ENCODE measurements around the gene BOD1. TPM values are rescaled to one million over a fixed set of nuclear protein-coding genes. Genes with fewer than 3 reads are reported as not detected.
"Not testable (repeated sequence)": the region's sequence is repeated elsewhere in the genome, so short reads cannot be mapped to it uniquely, and the experiment has no call there.

The BOD1 gene
- total RNA-seq, 1 donor from 2014 or later = 144 TPM

- H3K27ac Mint-ChIP-seq = no peak overlapping the region
- no peaks in the 10 kb centered on the region for H3K4me1 ChIP-seq
- no peak overlapping the region for H3K9ac ChIP-seq
- no peaks in the 10 kb centered on the region for H3K79me2 ChIP-seq (ENCODE audit: low read depth)
- H2AFZ ChIP-seq (replicated peaks) = no peak overlapping the region
- H4K20me1 ChIP-seq (ENCODE audit: low read depth) = no peaks in the 10 kb centered on the region
- H3K4me3 Mint-ChIP-seq = no peak overlapping the region
- H3K27ac ChIP-seq = no peak overlapping the region
- H3K36me3 Mint-ChIP-seq = peaks cover 4% of the 10 kb centered on the region
- peaks cover 3% of the 10 kb centered on the region for H3K27me3 Mint-ChIP-seq (ENCODE audit: insufficient read depth, low read depth)
- peaks cover 59% of the 10 kb centered on the region for H3K9me3 Mint-ChIP-seq
- H3K4me1 Mint-ChIP-seq = no peaks in the 10 kb centered on the region
- no peak overlapping the region for H3K4me3 ChIP-seq
- peaks cover 9% of the 10 kb centered on the region for H3K9me3 ChIP-seq (ENCODE audit: low read depth)
- TF ChIP-seq EZH2 (IDR thresholded peaks at IDR 0.05) = no peak
- TF ChIP-seq EZH2phosphoT487 (IDR thresholded peaks at IDR 0.05) = no peak
- no peaks in the 10 kb centered on the region for H3K36me3 ChIP-seq
- no peaks in the 10 kb centered on the region for H3F3A ChIP-seq (ENCODE audit: low read depth)
- no peak for DNase-seq (ENCODE audit: low spot score)
- H3K27me3 ChIP-seq = no peaks in the 10 kb centered on the region
- no peak overlapping the region for H3K4me2 ChIP-seq
These were observed 25.9 kb downstream of the BOD1 start for GRCh38 chr5:173590436-173591055.

DNA sequence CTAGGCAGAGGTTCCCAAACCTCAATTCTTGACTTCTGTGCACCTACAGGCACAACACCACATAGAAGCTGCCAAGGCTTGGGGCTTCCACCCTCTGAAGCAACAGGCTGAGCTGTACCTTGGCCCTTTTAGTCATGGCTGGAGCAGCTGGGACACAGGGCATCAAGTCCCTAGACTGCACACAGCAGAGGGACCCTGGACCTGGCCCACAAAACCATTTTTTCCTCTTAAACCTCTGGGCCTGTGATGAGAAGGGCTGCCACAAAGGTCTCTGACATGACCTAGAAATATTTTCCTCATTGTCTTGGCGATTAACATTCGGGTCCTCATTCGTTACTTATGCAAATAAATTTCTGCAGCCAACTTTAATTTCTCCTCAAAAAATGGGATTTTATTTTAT lies 30.3 kb downstream of the BOD1 start:
- not testable (repeated sequence) for H2AFZ ChIP-seq (replicated peaks); H3K9me3 ChIP-seq (ENCODE audit: low read depth); H3K4me2 ChIP-seq; H3K4me3 Mint-ChIP-seq; H3K27ac ChIP-seq; H4K20me1 ChIP-seq (ENCODE audit: low read depth); H3K27me3 ChIP-seq; H3K4me3 ChIP-seq; H3F3A ChIP-seq (ENCODE audit: low read depth); H3K36me3 Mint-ChIP-seq; H3K36me3 ChIP-seq; H3K27ac Mint-ChIP-seq; H3K4me1 Mint-ChIP-seq; H3K79me2 ChIP-seq (ENCODE audit: low read depth); H3K27me3 Mint-ChIP-seq (ENCODE audit: insufficient read depth, low read depth); H3K9ac ChIP-seq; DNase-seq (ENCODE audit: low spot score)
- peaks cover 11% of the 10 kb centered on the region for H3K4me1 ChIP-seq
- peaks cover 42% of the 10 kb centered on the region for H3K9me3 Mint-ChIP-seq

GRCh38 chr5:173583346-173583745 lies 33.1 kb downstream of the BOD1 start:
- Histone ChIP-seq H3K4me3 (no peak overlapping the region), H3K36me3 (no peaks in the 10 kb centered on the region), H3K9ac (no peak overlapping the region), H2AFZ (replicated peaks) (no peak overlapping the region), H3K4me2 (no peak overlapping the region), H3F3A (ENCODE audit: low read depth) (no peaks in the 10 kb centered on the region), H4K20me1 (ENCODE audit: low read depth) (no peaks in the 10 kb centered on the region), H3K27me3 (no peaks in the 10 kb centered on the region), H3K79me2 (ENCODE audit: low read depth) (no peaks in the 10 kb centered on the region), H3K27ac (no peak overlapping the region), H3K9me3 (ENCODE audit: low read depth) (no peaks in the 10 kb centered on the region), H3K4me1 (peaks cover 11% of the 10 kb centered on the region)
- H3K27ac Mint-ChIP-seq = no peak overlapping the region
- no peak for DNase-seq (ENCODE audit: low spot score)
- H3K27me3 Mint-ChIP-seq (ENCODE audit: insufficient read depth, low read depth) = peaks cover 8% of the 10 kb centered on the region
- H3K4me1 Mint-ChIP-seq = peaks cover 9% of the 10 kb centered on the region
- H3K36me3 Mint-ChIP-seq = peaks cover 2% of the 10 kb centered on the region
- no peak for TF ChIP-seq CTCF (IDR thresholded peaks at IDR 0.05)
- no peak for TF ChIP-seq EZH2phosphoT487 (IDR thresholded peaks at IDR 0.05)
- H3K4me3 Mint-ChIP-seq = no peak overlapping the region
- peaks cover 30% of the 10 kb centered on the region for H3K9me3 Mint-ChIP-seq

GRCh38 chr5:173582216-173583111 lies 34.0 kb downstream of the BOD1 start:
- Mint-ChIP-seq H3K36me3 (peaks cover 2% of the 10 kb centered on the region), H3K4me1 (peaks cover 9% of the 10 kb centered on the region), H3K27ac (peak overlapping the region; percentile 39), H3K4me3 (no peak overlapping the region), H3K27me3 (ENCODE audit: insufficient read depth, low read depth) (peaks cover 11% of the 10 kb centered on the region), H3K9me3 (peaks cover 25% of the 10 kb centered on the region)
- Histone ChIP-seq H3K4me1 (peaks cover 11% of the 10 kb centered on the region), H4K20me1 (ENCODE audit: low read depth) (no peaks in the 10 kb centered on the region), H2AFZ (replicated peaks) (no peak overlapping the region), H3K9ac (no peak overlapping the region), H3K36me3 (no peaks in the 10 kb centered on the region), H3K4me2 (no peak overlapping the region), H3K79me2 (ENCODE audit: low read depth) (no peaks in the 10 kb centered on the region), H3K4me3 (no peak overlapping the region), H3K27me3 (no peaks in the 10 kb centered on the region), H3F3A (ENCODE audit: low read depth) (no peaks in the 10 kb centered on the region), H3K27ac (no peak overlapping the region), H3K9me3 (ENCODE audit: low read depth) (no peaks in the 10 kb centered on the region)
- no peak for DNase-seq (ENCODE audit: low spot score)
- TF ChIP-seq EZH2 (IDR thresholded peaks at IDR 0.05) (no peak), EZH2phosphoT487 (IDR thresholded peaks at IDR 0.05) (no peak), CTCF (IDR thresholded peaks at IDR 0.05) (no peak)

All from neural progenitor cell (in vitro differentiated cells).